ENCODE results near the gene HPCAL4.

The HPCAL4 gene

DNA sequence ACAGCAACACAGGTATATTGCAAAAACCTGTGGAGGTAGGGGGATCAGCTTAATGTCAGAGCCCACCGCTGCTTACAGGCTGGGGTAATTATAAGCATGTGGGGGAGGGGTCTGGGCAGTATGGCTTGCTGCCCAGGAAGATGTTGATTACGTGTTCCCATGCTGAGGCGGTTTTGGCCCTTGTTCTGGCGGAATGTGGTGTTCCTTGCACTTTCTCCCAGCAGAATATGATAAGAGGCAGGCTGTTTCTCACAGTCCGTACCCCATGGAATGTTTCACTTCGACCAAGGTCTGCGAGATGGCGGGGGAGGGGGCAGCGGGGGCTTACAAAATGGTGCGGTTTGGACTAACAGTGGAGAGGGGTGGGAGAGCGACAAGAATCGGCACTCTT, 9.8 kb upstream of the HPCAL4 start:
- no peak for DNase-seq (ENCODE audit: low read depth in 2 of 2)

DNA sequence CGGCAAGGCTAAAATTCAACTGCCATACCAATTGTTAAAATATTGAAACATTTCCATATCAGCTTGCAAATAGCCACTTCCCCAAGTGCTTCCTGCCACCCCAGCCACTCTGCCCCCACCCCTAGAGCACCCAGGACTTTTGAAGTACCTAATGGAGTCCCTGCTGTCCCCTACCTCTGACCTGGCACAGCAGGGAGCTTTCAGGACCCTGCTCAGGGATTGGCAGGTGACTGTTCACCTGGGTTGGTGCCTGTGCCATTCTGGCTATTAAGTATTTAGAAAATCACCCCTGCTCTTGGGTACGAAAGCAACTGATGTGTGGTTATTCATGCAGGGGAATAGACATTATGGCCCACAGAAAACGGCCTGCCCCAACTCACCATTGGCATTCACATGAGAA, 9.1 kb upstream of the HPCAL4 start:
- DNase-seq (ENCODE audit: low read depth in 2 of 2) = no peak

DNA sequence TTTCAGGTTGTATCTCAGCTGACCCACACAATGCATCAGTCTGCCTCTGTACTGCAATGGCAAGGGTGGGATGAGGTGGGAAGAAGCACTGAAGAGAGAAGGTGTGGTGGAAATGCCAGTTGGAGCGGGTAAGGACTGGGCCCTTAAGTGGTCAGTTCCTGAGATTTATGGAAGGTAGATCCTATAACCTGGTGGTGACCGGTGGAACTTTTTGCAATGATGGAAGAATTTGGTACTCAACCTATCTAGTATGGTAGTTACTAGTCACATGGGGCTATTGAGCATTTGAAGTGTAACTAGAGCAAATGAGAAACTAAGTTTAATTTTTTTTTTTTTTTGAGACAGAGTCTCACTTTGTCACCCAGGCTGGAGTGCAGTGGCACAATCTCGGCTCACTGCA, 8.2 kb upstream of the HPCAL4 start:
- DNase-seq (ENCODE audit: low read depth in 2 of 2) = no peak

DNA sequence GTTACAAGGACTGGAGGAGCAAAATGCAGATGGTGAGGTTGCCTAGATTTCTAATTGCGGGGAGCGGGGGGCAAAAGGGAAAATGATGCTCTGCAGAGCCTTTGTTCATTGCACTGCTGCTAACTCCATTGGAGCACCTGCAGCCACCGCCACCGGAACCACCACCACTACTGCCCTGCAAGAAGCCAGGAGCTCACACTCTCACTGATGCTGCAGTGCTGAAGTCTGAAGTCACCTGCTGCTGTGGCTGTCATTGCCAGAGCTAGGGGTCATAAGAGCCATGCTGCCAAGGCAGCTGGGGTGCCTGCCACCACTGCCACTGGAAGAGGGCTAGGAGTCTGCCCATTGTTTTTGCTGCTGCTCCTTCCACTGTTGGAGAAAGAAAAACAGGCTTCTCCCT, 7.3 kb upstream of the HPCAL4 start:
- no peak for DNase-seq (ENCODE audit: low read depth in 2 of 2)

DNA sequence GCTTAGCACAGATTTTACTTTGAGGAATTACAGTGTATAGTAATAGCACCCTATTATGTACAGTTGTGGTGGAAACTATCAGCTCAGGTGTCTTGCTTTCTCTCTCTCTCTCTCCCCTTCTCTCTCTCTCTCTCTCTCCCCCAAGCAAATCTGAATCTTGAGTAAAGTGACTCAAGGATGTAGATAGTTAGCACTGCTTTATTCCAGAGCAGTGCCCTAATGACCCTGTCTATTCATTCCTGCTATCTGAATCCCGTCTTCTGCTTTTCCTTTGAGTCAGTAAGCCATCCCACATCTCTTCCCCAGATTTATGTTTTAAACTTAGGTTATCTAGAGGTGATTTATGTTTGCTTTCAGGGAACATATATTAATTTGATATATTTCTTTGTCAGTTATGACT, 5.2 kb upstream of the HPCAL4 start:
- DNase-seq (ENCODE audit: low read depth in 2 of 2) = no peak

DNA sequence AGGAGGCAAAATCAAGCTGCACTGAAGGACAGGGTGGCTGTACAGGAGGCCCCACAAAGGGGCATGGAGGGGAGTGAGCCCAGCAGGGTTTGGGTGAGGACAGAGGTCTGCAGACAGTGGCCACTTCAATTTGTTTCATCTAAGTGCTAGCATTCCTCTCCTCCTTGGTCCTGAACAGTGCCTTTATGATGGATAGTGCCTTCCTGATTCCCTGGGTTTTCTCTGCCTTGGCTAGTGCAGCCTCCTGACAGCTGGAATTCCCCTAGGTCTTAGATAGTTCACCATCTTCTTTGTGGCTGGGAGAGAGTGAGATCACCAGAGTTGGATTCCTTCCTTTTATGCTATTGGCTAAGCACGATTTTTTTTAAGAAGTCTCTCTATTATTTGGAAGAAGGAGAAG, 3.8 kb upstream of the HPCAL4 start:
- DNase-seq (ENCODE audit: low read depth in 2 of 2) = no peak

DNA sequence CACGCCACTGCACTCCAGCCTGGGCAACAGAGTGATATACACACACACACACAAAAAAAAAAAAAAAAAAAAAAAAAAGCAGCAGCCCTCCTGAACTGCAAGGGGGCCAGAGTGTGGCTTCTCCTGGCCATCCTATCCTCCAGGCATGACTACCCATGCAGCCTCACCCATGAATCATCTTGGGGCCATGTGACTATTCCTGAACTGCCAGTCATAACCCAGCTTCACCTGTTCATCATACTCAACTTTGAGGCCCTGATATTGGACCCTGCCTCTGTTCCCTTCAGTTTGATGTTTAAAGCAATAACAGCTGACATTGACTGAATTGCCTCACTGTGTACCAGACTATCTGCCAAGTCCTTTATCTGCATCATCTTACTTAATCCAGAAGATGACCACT, 2.8 kb upstream of the HPCAL4 start:
- no peak for DNase-seq (ENCODE audit: low read depth in 2 of 2)

GRCh38 chr1:39692152-39693074, 1.2 kb upstream of the HPCAL4 start:
- no peak for DNase-seq (ENCODE audit: low read depth in 2 of 2)

DNA sequence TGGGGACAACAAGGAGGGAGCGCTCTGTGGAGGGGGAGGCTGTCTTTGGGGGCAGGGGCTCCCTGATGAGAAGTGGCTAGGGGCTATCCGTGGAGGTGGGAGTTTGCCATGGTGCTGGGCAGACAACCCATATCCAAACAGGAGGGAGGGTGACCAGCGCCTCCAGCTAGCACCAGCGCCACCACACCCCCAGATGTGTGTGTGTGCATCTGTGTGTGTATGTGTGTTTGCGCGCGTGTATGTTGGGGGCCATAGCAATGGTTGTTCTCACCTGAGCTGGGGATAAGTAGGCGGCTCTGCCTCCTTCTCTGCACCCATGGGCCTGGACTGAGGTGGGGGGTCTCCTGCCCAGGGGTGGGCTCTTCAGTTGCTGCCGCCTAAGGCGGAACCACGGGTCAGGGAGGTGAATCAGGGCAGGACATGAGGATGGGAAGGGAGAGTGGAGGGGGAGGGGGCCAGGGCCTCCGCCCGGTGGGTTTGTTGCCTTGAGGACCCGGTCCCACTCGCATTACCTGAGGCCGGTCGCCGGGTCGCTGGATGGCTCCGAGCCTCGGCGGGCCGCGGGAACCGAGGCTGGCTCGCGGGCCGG, 345 bp downstream of the HPCAL4 start:
- no peak for DNase-seq (ENCODE audit: low read depth in 2 of 2)

DNA sequence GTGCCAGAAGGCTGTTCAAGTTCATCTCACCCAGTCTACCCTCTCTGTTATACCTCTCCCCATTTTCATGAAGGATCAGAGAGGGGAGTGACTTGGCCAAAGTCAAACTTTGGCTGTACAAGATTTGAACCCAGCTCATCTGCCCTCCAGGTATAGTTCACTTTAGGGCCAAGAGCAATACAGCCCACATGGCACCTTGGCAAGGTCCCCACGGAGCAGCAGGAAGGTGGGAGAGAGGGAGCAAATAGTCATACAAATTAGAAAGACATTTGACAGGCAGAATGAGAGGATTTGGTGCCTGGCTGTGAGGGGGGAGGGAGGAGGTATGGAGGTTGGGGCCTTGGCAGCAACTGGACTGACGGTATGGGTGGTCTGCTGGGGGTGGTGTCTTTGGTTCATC, 1.0 kb downstream of the HPCAL4 start:
- DNase-seq (ENCODE audit: low read depth in 2 of 2) = no peak

DNA sequence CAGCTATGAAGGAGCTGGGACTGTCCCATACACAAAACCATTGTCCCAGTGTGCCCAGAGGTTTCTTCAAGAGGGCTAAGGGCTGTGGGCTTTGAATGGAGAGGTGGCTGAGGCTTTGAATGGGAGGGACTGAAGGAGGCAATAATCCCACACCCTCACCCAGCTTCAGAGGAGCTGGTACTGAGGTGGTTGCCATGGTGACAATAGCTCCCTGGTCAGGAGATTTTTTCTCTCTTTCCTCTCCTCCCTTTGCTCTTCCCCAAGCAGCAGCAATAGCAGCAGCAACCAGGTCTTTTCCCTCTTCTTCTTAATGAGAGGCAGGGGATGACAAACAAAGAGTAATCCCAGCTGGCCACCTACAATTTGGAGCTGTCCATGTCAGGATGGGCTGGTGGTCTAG, 1.6 kb downstream of the HPCAL4 start:
- no peak for DNase-seq (ENCODE audit: low read depth in 2 of 2)

GRCh38 chr1:39689214-39689613, 2.0 kb downstream of the HPCAL4 start:
- DNase-seq (ENCODE audit: low read depth in 2 of 2) = no peak

DNA sequence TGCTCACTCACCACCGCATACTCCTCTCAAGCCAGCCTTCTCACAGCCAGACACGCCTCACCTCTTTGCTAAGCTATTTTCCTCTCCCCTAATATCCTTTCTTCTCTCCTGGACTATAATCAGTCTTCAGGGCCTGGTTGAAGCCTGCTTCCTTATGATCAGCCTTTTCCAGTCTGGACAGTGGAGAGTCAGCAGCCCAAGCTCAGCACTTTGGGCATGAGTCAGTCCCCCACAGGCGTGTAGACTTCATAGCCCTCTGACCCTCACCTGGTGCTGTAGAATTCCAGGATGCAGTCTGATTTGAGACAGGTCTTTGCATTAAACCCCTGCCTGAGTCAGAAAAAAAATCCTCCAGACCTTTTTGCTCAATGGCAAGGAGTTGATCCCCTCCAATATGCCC, 2.5 kb downstream of the HPCAL4 start:
- DNase-seq (ENCODE audit: low read depth in 2 of 2) = no peak

DNA sequence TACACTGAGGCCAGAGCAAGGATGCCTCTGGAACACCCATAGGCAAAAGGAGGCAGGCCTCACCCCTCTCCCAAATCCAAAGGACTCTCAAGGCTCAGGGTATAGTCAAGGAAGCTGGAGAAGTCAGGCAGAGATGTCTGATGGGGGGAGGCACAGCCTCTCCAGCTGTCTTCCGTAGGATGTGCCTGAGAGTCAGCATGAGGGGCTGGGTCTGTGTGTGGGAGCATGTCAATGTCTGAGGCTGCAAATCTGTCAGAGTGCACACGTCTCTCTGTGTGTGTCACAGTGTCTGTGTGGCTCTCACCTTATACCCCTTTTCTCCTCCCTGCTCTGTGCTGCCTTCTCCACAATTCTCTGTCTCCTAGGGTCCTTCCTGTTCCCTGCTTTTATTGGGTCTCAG, 4.0 kb downstream of the HPCAL4 start:
- DNase-seq (ENCODE audit: low read depth in 2 of 2) = no peak

DNA sequence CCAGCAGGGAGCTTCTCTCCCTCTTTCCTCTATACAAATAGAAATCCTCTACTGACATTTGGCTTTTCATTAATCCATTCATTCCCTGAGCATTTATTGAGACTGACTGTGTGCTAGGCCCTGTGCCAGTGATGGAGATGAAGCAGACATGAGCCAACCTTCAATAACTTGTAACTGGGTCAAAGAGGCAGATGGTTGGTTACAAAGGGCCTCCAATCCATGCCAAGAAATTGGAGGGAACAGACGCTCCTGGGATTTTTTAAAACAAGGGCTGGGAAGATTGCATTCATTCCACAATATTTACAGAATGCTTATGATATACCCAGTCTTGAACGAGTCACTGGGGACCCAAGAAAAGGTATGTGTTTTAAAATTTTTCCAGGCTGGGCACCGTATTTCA, 6.2 kb downstream of the HPCAL4 start:
- no peak for DNase-seq (ENCODE audit: low read depth in 2 of 2)

DNA sequence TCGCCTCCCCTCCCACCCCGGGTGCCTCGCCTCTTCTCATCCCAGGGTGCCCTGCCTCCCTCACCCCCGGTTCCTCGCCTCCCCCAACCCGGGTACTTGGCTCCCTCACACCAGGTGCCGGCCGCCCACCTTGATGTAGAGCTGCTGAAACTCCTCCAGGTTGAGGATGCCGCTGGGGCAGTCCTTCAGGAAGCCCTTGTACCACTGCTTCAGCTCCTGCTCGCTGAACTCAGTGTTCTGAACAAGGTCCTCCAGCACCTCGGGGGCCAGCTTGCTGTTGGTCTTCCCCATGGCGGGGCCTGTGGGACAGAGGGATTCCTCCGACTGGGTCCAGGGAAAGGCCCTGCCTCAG, 6.9 kb downstream of the HPCAL4 start:
- no peak for DNase-seq (ENCODE audit: low read depth in 2 of 2)

DNA sequence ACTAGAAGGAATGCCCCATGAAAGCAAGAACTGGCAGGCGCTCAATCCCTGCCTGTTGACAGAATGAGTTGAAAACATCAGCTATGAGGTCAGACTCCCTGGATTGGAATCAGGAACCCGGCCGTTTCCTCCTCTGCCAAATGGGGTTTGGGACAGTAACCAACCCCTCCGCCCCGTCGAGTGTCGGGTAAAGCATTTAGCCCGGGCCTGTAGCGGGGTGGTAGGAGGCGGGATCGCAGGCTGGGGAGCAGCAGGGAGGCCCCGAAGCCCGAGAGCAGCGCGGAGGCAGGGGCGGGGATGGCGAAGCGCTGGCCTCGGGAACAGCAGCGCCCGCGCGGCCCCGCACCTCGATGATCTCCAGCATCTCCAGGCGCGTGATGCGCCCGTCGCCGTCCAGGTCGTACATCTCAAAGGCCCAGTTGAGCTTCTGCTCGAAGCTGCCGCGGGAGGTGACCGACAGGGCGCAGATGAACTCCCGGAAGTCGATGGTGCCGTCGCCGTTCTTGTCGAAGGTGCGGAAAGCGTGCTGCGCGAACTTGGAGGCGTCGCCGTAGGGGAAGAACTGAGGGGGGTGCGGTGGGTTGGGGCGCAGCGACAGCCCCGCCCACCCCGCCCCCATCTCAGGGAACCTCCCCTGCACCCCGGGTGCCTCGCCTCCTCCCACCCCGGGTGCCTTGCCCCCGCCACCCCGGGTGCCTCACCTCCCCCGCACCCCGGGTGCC, 7.5 kb downstream of the HPCAL4 start:
- DNase-seq (ENCODE audit: low read depth in 2 of 2) = no peak

- DNase-seq (ENCODE audit: low read depth in 2 of 2) = no peak
Measured at GRCh38 chr1:39681999-39682398, 9.2 kb downstream of the HPCAL4 start.

GRCh38 chr1:39681294-39681693, 9.9 kb downstream of the HPCAL4 start:
- no peak for DNase-seq (ENCODE audit: low read depth in 2 of 2)

DNA sequence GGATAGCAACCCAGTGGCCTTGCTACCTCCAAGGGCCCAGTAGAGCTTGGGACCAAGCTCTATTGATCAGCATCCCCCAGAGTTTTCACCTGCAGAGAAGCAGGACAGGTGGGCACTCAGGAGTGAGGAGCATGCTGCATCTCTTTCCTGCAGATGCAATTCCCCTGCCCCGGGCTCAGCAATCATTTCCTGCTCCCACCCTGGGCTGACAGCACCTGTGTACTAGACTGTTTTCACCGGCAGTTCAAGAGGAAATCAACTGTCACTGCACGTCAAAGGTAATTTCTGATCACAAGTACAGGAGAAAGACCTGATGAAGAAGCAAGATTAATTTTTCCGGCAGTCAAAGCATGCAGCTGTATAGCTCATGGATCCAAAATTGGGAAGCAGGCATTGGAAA, 10.5 kb downstream of the HPCAL4 start:
- no peak for DNase-seq (ENCODE audit: low read depth in 2 of 2)

DNA sequence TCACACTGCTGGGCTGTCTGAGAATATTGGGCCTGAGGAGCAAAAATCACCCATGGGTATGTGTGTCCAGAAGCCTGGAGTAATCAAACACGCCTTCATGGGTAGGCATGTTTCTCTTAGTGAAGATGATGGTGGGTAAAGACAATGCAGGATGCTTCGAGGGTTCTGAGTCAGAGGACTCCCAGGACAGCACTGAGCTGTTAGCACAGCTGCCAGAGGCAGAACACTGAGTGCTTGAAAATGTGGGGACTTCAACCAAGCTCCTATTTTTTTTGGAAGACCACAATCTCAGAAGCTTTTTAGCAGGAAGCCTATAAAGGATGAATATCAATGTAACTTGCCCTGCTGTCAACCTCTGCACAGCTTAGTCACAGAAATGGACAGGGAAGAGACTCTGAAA, 11.4 kb downstream of the HPCAL4 start:
- no peak for DNase-seq (ENCODE audit: low read depth in 2 of 2)

GRCh38 chr1:39678889-39679288, 12.3 kb downstream of the HPCAL4 start:
- no peak for DNase-seq (ENCODE audit: low read depth in 2 of 2)

GRCh38 chr1:39677645-39678044, 13.6 kb downstream of the HPCAL4 start:
- DNase-seq (ENCODE audit: low read depth in 2 of 2) = no peak
